Neural cell (in vitro differentiated cells): ENCODE measurements around the gene CRACR2B. TPM values are rescaled to one million over a fixed set of nuclear protein-coding genes. Genes with fewer than 3 reads are reported as not detected.

ENCODE experiments used
- H2AFZ ChIP-seq: fragments of 200-600, 300-800 bp; sonication (generic), shearing (Covaris generic); 2 replicates; pipeline ENCODE4 v1.6.0; 2014; ENCODE audit warnings: low read depth, mild to moderate bottlenecking, antibody characterized with exemption, low read length, moderate library complexity
- H3F3A ChIP-seq: fragments of 200-600 bp; shearing (Covaris generic); 2 replicates; pipeline ENCODE4 v1.6.1; 2016; ENCODE audit warnings: mild to moderate bottlenecking, moderate library complexity, mixed read lengths, antibody characterized with exemption, low read length; ENCODE audit not compliant: insufficient read depth, poor library complexity, severe bottlenecking
- H3K27ac ChIP-seq: fragments of 200-600, 300-800 bp; sonication (generic), shearing (Covaris generic); 2 replicates; pipeline ENCODE4 v1.5.1; 2014; ENCODE audit warnings: mild to moderate bottlenecking, low read length, moderate library complexity
- H3K27me3 ChIP-seq: fragments of 300-800, 200-600 bp; sonication (generic), shearing (Covaris generic); 2 replicates; pipeline ENCODE4 v1.6.0; 2014; ENCODE audit warnings: mild to moderate bottlenecking, low read depth, low read length, moderate library complexity; ENCODE audit not compliant: insufficient read depth
- H3K36me3 ChIP-seq: fragments of 300-800, 200-600 bp; sonication (generic), shearing (Covaris generic); 2 replicates; pipeline ENCODE4 v1.5.1; 2014; ENCODE audit warnings: mild to moderate bottlenecking, antibody characterized with exemption, low read length, moderate library complexity; ENCODE audit not compliant: insufficient read depth
- H3K4me2 ChIP-seq: fragments of 300-800, 200-600 bp; sonication (generic), shearing (Covaris generic); 2 replicates; pipeline ENCODE4 v1.6.0; 2014; ENCODE audit warnings: mild to moderate bottlenecking, low read length
- H3K4me3 ChIP-seq: fragments of 300-800, 200-600 bp; sonication (generic), shearing (Covaris generic); 2 replicates; pipeline ENCODE4 v1.5.1; 2014; ENCODE audit warnings: mild to moderate bottlenecking, low read length, moderate library complexity
- H3K79me2 ChIP-seq: fragments of 200-600 bp; shearing (Covaris generic); replicated peaks from 2 replicates; pipeline ENCODE4 v1.6.0; 2014; ENCODE audit warnings: mild to moderate bottlenecking, low read length, moderate library complexity; ENCODE audit not compliant: insufficient read depth
- H3K9ac ChIP-seq: fragments of 300-800, 200-600 bp; sonication (generic), shearing (Covaris generic); 2 replicates; pipeline ENCODE4 v1.6.1; 2016; ENCODE audit warnings: mild to moderate bottlenecking, low read length, mixed read lengths
- H3K9me2 ChIP-seq: fragments of 200-600 bp; shearing (Covaris generic); 2 replicates; pipeline ENCODE4 v1.6.1; 2016; ENCODE audit warnings: mild to moderate bottlenecking, low read length, mixed read lengths; ENCODE audit not compliant: insufficient read depth
- H3K9me3 ChIP-seq: fragments of 200-600, 300-800 bp; sonication (generic), shearing (Covaris generic); 2 replicates; pipeline ENCODE4 v1.6.1; 2016; ENCODE audit warnings: mild to moderate bottlenecking, mixed run types, low read length, moderate library complexity, mixed read lengths
- H4K20me1 ChIP-seq: fragments of 200-600 bp; shearing (Covaris generic); 2 replicates; pipeline ENCODE4 v1.6.1; 2016; ENCODE audit warnings: mild to moderate bottlenecking, mixed run types; ENCODE audit not compliant: insufficient read depth
- EP300 ChIP-seq: fragments of 450-650 bp; conservative IDR thresholded peaks from 2 replicates; pipeline ENCODE4 v1.6.1; 2014; ENCODE audit warnings: antibody characterized with exemption, mild to moderate bottlenecking, moderate library complexity; ENCODE audit not compliant: poor library complexity, severe bottlenecking
- EZH2 ChIP-seq: fragments of 200-600, 300-800 bp; shearing (Covaris generic), sonication (generic); IDR thresholded peaks from 2 replicates; pipeline ENCODE4 v1.6.1; 2014; ENCODE audit warnings: antibody characterized with exemption, low read length, borderline replicate concordance, mild to moderate bottlenecking; ENCODE audit not compliant: insufficient read depth, poor library complexity, severe bottlenecking
- MXI1 ChIP-seq: fragments of 450-650 bp; conservative IDR thresholded peaks from 2 replicates; pipeline ENCODE4 v1.6.1; 2014; ENCODE audit warnings: antibody characterized with exemption, mild to moderate bottlenecking; ENCODE audit not compliant: poor library complexity, severe bottlenecking
- POLR2AphosphoS5 ChIP-seq: IDR thresholded peaks from 2 replicates; pipeline ENCODE4 v1.6.1; 2012
- RAD21 ChIP-seq: fragments of 450-650 bp; conservative IDR thresholded peaks from 2 replicates; pipeline ENCODE4 v1.6.1; 2014; ENCODE audit warnings: antibody characterized with exemption, mild to moderate bottlenecking, moderate library complexity
- SMC3 ChIP-seq: fragments of 450-650 bp; conservative IDR thresholded peaks from 2 replicates; pipeline ENCODE4 v1.6.1; 2014; ENCODE audit warnings: antibody characterized with exemption, mild to moderate bottlenecking, moderate library complexity; ENCODE audit not compliant: poor library complexity
- TAF1 ChIP-seq: IDR thresholded peaks from 2 replicates; pipeline ENCODE4 v1.6.1; 2012; ENCODE audit warnings: low read depth
- polyA plus RNA-seq: library from polyadenylated mRNA; depleted of rRNA; stranded (reverse); fragments of >200 nt; gene quantifications from 2 replicates; pipeline ENCODE4 v1.2.3, GENCODE V29; 2014
- TF ChIP-seq, protein P1 (sequence below): IDR thresholded peaks from 2 replicates; pipeline ENCODE4 v1.6.1; 2012; ENCODE audit warnings: borderline replicate concordance
- TF ChIP-seq, protein P2 (sequence below): fragments of 450-650 bp; IDR thresholded peaks from 2 replicates; pipeline ENCODE4 v1.5.1; 2014; ENCODE audit warnings: antibody characterized with exemption, mild to moderate bottlenecking, moderate library complexity; ENCODE audit not compliant: poor library complexity, severe bottlenecking

The CRACR2B gene
- polyA plus RNA-seq, 1 donor from 2014 or later = 1.2 TPM

DNA sequence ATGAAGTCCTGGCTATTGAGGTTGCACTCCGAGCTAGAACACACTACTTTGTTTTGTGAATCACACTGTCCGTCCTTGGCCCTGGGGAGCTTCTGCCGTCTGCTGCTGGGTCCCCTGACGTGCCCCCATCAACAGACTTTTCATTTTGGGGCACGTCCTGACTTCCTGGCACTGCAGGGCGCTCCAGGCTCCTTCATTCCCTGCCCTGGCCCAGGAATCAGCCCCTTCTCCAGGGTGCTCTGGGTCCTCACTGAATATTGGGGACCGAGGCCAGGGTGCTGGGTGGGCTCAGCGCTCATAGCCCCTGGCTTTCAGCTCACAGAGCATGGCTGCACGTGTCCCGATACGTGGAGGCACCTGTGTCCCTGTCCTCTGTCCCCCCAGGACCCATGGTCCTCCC is 37.2 kb downstream of the CRACR2B start:
- no peak overlapping the region for H3K27ac ChIP-seq

DNA sequence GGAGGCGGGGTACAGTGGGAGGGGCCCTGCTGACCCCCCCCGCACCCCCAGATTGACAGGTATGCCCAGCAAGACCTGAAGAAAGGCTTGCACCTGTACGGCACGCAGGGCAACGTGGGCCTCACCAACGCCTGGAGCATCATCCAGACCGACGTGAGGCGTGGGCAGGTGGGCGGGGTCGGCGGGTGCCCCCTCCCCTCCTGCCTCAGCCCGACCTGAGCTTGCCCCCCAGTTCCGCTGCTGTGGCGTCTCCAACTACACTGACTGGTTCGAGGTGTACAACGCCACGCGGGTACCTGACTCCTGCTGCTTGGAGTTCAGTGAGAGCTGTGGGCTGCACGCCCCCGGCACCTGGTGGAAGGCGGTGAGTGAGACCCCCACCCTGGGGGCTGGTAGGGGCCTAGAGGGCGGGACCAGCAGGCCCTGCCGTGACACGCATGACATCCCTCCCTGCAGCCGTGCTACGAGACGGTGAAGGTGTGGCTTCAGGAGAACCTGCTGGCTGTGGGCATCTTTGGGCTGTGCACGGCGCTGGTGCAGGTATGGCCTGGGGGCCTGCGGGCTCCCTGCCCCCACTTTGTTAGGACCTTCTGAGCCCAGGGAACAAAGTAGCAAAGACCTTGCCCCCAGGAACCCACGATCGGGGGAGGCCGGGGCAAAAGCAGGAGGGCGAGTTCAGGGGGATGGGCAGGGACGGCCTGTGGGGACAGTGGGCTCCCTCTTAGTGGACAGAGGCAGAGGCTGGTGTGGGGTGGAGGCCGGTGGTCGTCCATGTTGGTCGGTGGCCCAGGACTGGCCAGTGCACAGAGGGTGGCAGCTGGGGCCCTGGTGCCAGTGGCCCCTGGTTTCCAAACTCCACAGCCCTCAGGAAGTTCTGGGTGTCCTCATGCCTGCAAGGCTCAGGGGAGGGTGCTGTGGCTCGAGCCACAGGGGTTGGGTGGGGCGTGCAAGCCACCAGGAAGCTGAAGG is 38.0 kb downstream of the CRACR2B start:
- H3K27ac ChIP-seq = no peak overlapping the region
- no peaks in the 10 kb centered on the region for H3K27me3 ChIP-seq
- H3K36me3 ChIP-seq = no peaks in the 10 kb centered on the region
- no peaks in the 10 kb centered on the region for H4K20me1 ChIP-seq
- no peaks in the 10 kb centered on the region for H3F3A ChIP-seq
- no peak overlapping the region for H3K4me2 ChIP-seq
- H3K9me3 ChIP-seq = no peaks in the 10 kb centered on the region
- H3K79me2 ChIP-seq = no peaks in the 10 kb centered on the region
- H3K9me2 ChIP-seq = no peaks in the 10 kb centered on the region
- H3K9ac ChIP-seq = no peak overlapping the region
- no peak overlapping the region for H2AFZ ChIP-seq
- no peak overlapping the region for H3K4me3 ChIP-seq
- TF ChIP-seq, protein P1, sequence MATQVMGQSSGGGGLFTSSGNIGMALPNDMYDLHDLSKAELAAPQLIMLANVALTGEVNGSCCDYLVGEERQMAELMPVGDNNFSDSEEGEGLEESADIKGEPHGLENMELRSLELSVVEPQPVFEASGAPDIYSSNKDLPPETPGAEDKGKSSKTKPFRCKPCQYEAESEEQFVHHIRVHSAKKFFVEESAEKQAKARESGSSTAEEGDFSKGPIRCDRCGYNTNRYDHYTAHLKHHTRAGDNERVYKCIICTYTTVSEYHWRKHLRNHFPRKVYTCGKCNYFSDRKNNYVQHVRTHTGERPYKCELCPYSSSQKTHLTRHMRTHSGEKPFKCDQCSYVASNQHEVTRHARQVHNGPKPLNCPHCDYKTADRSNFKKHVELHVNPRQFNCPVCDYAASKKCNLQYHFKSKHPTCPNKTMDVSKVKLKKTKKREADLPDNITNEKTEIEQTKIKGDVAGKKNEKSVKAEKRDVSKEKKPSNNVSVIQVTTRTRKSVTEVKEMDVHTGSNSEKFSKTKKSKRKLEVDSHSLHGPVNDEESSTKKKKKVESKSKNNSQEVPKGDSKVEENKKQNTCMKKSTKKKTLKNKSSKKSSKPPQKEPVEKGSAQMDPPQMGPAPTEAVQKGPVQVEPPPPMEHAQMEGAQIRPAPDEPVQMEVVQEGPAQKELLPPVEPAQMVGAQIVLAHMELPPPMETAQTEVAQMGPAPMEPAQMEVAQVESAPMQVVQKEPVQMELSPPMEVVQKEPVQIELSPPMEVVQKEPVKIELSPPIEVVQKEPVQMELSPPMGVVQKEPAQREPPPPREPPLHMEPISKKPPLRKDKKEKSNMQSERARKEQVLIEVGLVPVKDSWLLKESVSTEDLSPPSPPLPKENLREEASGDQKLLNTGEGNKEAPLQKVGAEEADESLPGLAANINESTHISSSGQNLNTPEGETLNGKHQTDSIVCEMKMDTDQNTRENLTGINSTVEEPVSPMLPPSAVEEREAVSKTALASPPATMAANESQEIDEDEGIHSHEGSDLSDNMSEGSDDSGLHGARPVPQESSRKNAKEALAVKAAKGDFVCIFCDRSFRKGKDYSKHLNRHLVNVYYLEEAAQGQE = no peak
- TF ChIP-seq SMC3 = no peak
- TF ChIP-seq MXI1 = no peak
- TF ChIP-seq POLR2AphosphoS5 = no peak
- TF ChIP-seq RAD21 = no peak
- TF ChIP-seq EZH2 = no peak
- TF ChIP-seq, protein P2, sequence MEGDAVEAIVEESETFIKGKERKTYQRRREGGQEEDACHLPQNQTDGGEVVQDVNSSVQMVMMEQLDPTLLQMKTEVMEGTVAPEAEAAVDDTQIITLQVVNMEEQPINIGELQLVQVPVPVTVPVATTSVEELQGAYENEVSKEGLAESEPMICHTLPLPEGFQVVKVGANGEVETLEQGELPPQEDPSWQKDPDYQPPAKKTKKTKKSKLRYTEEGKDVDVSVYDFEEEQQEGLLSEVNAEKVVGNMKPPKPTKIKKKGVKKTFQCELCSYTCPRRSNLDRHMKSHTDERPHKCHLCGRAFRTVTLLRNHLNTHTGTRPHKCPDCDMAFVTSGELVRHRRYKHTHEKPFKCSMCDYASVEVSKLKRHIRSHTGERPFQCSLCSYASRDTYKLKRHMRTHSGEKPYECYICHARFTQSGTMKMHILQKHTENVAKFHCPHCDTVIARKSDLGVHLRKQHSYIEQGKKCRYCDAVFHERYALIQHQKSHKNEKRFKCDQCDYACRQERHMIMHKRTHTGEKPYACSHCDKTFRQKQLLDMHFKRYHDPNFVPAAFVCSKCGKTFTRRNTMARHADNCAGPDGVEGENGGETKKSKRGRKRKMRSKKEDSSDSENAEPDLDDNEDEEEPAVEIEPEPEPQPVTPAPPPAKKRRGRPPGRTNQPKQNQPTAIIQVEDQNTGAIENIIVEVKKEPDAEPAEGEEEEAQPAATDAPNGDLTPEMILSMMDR = no peak
- TF ChIP-seq EP300 = no peak

More for the DNA sequence above, 37.2 kb downstream of the CRACR2B start:
- Histone ChIP-seq H2AFZ (no peak overlapping the region), H3K36me3 (no peaks in the 10 kb centered on the region), H4K20me1 (no peaks in the 10 kb centered on the region), H3K4me2 (no peak overlapping the region), H3K9ac (no peak overlapping the region), H3K4me3 (no peak overlapping the region), H3K27me3 (no peaks in the 10 kb centered on the region), H3K79me2 (no peaks in the 10 kb centered on the region), H3K9me2 (no peaks in the 10 kb centered on the region), H3F3A (no peaks in the 10 kb centered on the region), H3K9me3 (no peaks in the 10 kb centered on the region)
- TF ChIP-seq, protein P1 = no peak
- no peak for TF ChIP-seq EP300
- no peak for TF ChIP-seq TAF1
- TF ChIP-seq POLR2AphosphoS5 = no peak
- TF ChIP-seq SMC3 = no peak
- TF ChIP-seq EZH2 = no peak
- TF ChIP-seq RAD21 = no peak
- TF ChIP-seq MXI1 = no peak
- TF ChIP-seq, protein P2 = no peak
